Neural progenitor cell (in vitro differentiated cells): ENCODE measurements around the gene RPEL1.

ENCODE experiments used
- CTCF ChIP-seq: fragments of 200-600 bp; sonication (generic); IDR thresholded peaks from 2 replicates; pipeline ENCODE4 v1.5.1; 2017; ENCODE audit warnings: antibody characterized with exemption, mild to moderate bottlenecking
- EZH2 ChIP-seq: fragments of 200-600 bp; sonication (generic); IDR thresholded peaks from 2 replicates; pipeline ENCODE4 v1.6.1; 2017; ENCODE audit warnings: antibody characterized with exemption, mild to moderate bottlenecking, moderate library complexity

- no peak for TF ChIP-seq CTCF
- TF ChIP-seq EZH2 = no peak
Observed at GRCh38 chr10:103280031-103280430, 34.3 kb downstream of the RPEL1 start.
